B cell (primary cell): ENCODE measurements around the gene HIRIP3. TPM values are rescaled to one million over a fixed set of nuclear protein-coding genes. Genes with fewer than 3 reads are reported as not detected.

Source experiments
- ATAC-seq: fragments of 200-7000 bp; cut with Tn5 transposase; one replicate; pipeline ENCODE4 v1.10.0; 2021; ENCODE audit warnings: low read depth, mild to moderate bottlenecking, moderate number of reproducible peaks, moderate library complexity
- CTCF ChIA-PET: fragments of 350-600 bp; sonication (Branson Sonifier 250); formaldehyde crosslinking; loops from one replicate; lab custom pipeline; 2021; ENCODE audit warnings: antibody characterized with exemption, inconsistent platforms; lab: Charles Lee
- POLR2A ChIA-PET: fragments of 350-600 bp; sonication (Branson Sonifier 250); formaldehyde crosslinking; loops from one replicate; lab custom pipeline; 2021; ENCODE audit warnings: antibody characterized with exemption; lab: Charles Lee
- DNase-seq: peaks from one replicate; pipeline ENCODE4 v3.0.0; 2013
- H2AFZ ChIP-seq: 2 replicates; pipeline ENCODE4 v1.6.1; 2012; ENCODE audit warnings: mild to moderate bottlenecking, low read depth, low read length; ENCODE audit not compliant: insufficient read depth, poor library complexity, severe bottlenecking
- H3K27ac ChIP-seq, 2 donors: 1 replicate in 1 of 2; 2 replicates in 1 of 2; pipeline ENCODE4 v1.5.1; 2012 to 2013; ENCODE audit warnings: low read length in 2 of 2, mild to moderate bottlenecking in 2 of 2, moderate library complexity in 1 of 2
- H3K27me3 ChIP-seq, 4 experiments: fragments of 200-600 bp in 1 of 4; sonication (generic) in 1 of 4; replicated peaks in 1 of 4; 1 replicate in 2 of 4; 2 replicates in 2 of 4; pipeline versions ENCODE4 v1.6.1 to v1.7.0; 2013 to 2016; ENCODE audit warnings: low read length in 3 of 4, mild to moderate bottlenecking in 2 of 4, mixed read lengths in 1 of 4, moderate library complexity in 1 of 4; ENCODE audit not compliant: insufficient read depth in 4 of 4, control insufficient read depth in 3 of 4; ENCODE audit errors: control extremely low read depth in 1 of 4
- H3K36me3 ChIP-seq, 2 experiments: replicated peaks in 1 of 2; 1 replicate in 1 of 2; 2 replicates in 1 of 2; pipeline versions ENCODE4 v1.6.1 to v1.7.1; 2013; ENCODE audit warnings: low read length in 1 of 2; ENCODE audit not compliant: insufficient read depth in 2 of 2, control insufficient read depth in 1 of 2; ENCODE audit errors: control extremely low read depth in 1 of 2, extremely low read depth in 1 of 2
- H3K4me1 ChIP-seq, 2 donors: fragments of 200-600 bp in 1 of 2; sonication (generic) in 1 of 2; 1 replicate in 1 of 2; 2 replicates in 1 of 2; pipeline versions ENCODE4 v1.5.1 to v1.6.1; 2013 to 2017; ENCODE audit warnings: low read length in 2 of 2; ENCODE audit not compliant: control insufficient read depth in 2 of 2, insufficient read depth in 2 of 2
- H3K4me2 ChIP-seq: replicated peaks from 2 replicates; pipeline ENCODE3; 2012; ENCODE audit warnings: mild to moderate bottlenecking, low read depth, low read length; ENCODE audit not compliant: poor library complexity, severe bottlenecking
- H3K4me3 ChIP-seq, 5 experiments: fragments of 200-600 bp in 1 of 5; sonication (generic) in 1 of 5; 1 replicate in 3 of 5; 2 replicates in 2 of 5; pipeline versions ENCODE4 v1.5.1 to v1.7.0; 2011 to 2016; ENCODE audit warnings: low read length in 4 of 5, mild to moderate bottlenecking in 4 of 5, low read depth in 2 of 5, control low read depth in 1 of 5, moderate library complexity in 1 of 5; ENCODE audit not compliant: insufficient read depth in 1 of 5; ENCODE audit errors: control extremely low read depth in 1 of 5, extremely low read depth in 1 of 5
- H3K79me2 ChIP-seq: fragments of 200-600 bp; sonication (generic); one replicate; pipeline ENCODE4 v1.6.0; 2016; ENCODE audit warnings: low read length; ENCODE audit not compliant: control insufficient read depth, insufficient read depth
- H3K9ac ChIP-seq: fragments of 200-600 bp; sonication (generic); 2 replicates; pipeline ENCODE4 v1.6.1; 2017; ENCODE audit warnings: mild to moderate bottlenecking, low read length, moderate library complexity
- H3K9me3 ChIP-seq, 3 donors: one replicate each; pipeline versions ENCODE4 v1.6.1 to v1.7.1; 2013; ENCODE audit warnings: low read length in 2 of 3; ENCODE audit not compliant: control insufficient read depth in 2 of 3, insufficient read depth in 1 of 3; ENCODE audit errors: control extremely low read depth in 1 of 3
- H4K20me1 ChIP-seq: 2 replicates; pipeline ENCODE4 v1.6.0; 2012; ENCODE audit warnings: mild to moderate bottlenecking, low read length; ENCODE audit not compliant: insufficient read depth, control insufficient read depth, poor library complexity, severe bottlenecking
- H3K27ac Mint-ChIP-seq: one replicate; pipeline ENCODE4 v1.8.0; 2021; ENCODE audit warnings: mixed read lengths
- H3K27me3 Mint-ChIP-seq: one replicate; pipeline ENCODE4 v1.8.0; 2021; ENCODE audit warnings: mixed read lengths
- H3K4me1 Mint-ChIP-seq: one replicate; pipeline ENCODE4 v1.8.0; 2021; ENCODE audit warnings: mixed read lengths
- H3K4me3 Mint-ChIP-seq: one replicate; pipeline ENCODE4 v1.8.0; 2021; ENCODE audit warnings: mixed read lengths
- H3K9me3 Mint-ChIP-seq: one replicate; pipeline ENCODE4 v1.8.0; 2022; ENCODE audit warnings: mixed read lengths; ENCODE audit not compliant: insufficient read depth
- CTCF ChIP-seq: fragments of 200-600 bp; IDR thresholded peaks from one replicate; pipeline ENCODE4 v1.8.0; 2022; ENCODE audit warnings: antibody characterized with exemption, mild to moderate bottlenecking
- EZH2 ChIP-seq: IDR thresholded peaks from 2 replicates; pipeline ENCODE4 v1.6.1; 2012; ENCODE audit warnings: borderline replicate concordance, low read depth, mild to moderate bottlenecking, moderate library complexity, low read length; ENCODE audit not compliant: insufficient read depth, poor library complexity, severe bottlenecking
- WGBS: methylation state at CpG from one replicate; pipeline ENCODE4 v1.1.5; 2013; ENCODE audit warnings: missing lambda C conversion rate; ENCODE audit not compliant: insufficient coverage; 5-methylcytosine and 5-hydroxymethylcytosine counted together
- intact Hi-C: fragments of 100-400 bp; cut with micrococcal nuclease; formaldehyde crosslinking; loops from one replicate; pipeline ENCODE4 v1.10.0; 2022
- polyA plus RNA-seq: library from polyadenylated mRNA; depleted of rRNA; stranded (reverse); fragments of >200 nt; gene quantifications from 2 replicates; pipeline ENCODE4 v1.2.3, GENCODE V29; 2012
- total RNA-seq, 2 donors: library from RNA; stranded (reverse); fragments of 120-200 nt in 1 of 2; gene quantifications; 1 replicate in 1 of 2; 2 replicates in 1 of 2; pipeline versions ENCODE4 v1.2.3 to v1.2.4, GENCODE V29; 2013 to 2022

Gene HIRIP3
- total and polyA plus RNA-seq, 2 donors (not counting 1 experiment from before 2014, with no cell fraction given): 12.2 to 13.9 TPM

GRCh38 chr16:29993191-29993902 is 2.1 kb downstream of the HIRIP3 start:
- no peak overlapping the region for H3K4me2 ChIP-seq

More at GRCh38 chr16:29993191-29993902, 2.1 kb downstream of the HIRIP3 start:
- DNase-seq (no peak), ATAC-seq (no peak)
- 95% methylated on average over 21 of the region's 25 CpGs for WGBS
- Mint-ChIP-seq H3K4me3 (no peak overlapping the region), H3K9me3 (no peaks in the 10 kb centered on the region), H3K27ac (no peak overlapping the region), H3K4me1 (peaks cover 34% of the 10 kb centered on the region), H3K27me3 (no peaks in the 10 kb centered on the region)
- Histone ChIP-seq H3K9me3 (no peaks in the 10 kb centered on the region), H3K4me1 (peaks cover 15 to 22% of the 10 kb centered on the region in 2 donors), H4K20me1 (no peaks in the 10 kb centered on the region), H3K9ac (no peak overlapping the region), H3K79me2 (peaks cover 13% of the 10 kb centered on the region), H3K4me3 (no peak overlapping the region), H2AFZ (no peak overlapping the region), H3K36me3 (peaks cover 0 to 40% of the 10 kb centered on the region in 2 experiments), H3K27me3 (no peaks in the 10 kb centered on the region), H3K27ac (no peak overlapping the region)
- no peak for TF ChIP-seq CTCF
- TF ChIP-seq EZH2: no peak
- intact Hi-C loops: no loop called here
- ChIA-PET POLR2A (no interaction called here), CTCF (interaction anchor here (1.2 to 1.8 kb wide), 2 partner anchors 20 to 39 kb away, joined by 4 to 5 read pairs; partner anchors contain the start of gene TAOK2)
